Thyroid gland (tissue), 4 donors: ENCODE results near the gene PAMR1. TPM values are rescaled to one million over a fixed set of nuclear protein-coding genes. Genes with fewer than 3 reads are reported as not detected.

Source experiments
- DNase-seq, 2 donors: peaks; one replicate each; pipeline ENCODE4 v3.0.0-alpha.2; 2019
- H3K27ac ChIP-seq, 3 donors: fragments of 200-600 bp; sonication (generic); 1 replicate in 2 of 3; 2 replicates in 1 of 3; pipeline ENCODE4 v1.5.1; 2016 to 2019; ENCODE audit warnings: mild to moderate bottlenecking in 1 of 3, moderate library complexity in 1 of 3
- H3K27me3 ChIP-seq: fragments of 200-600 bp; sonication (generic); one replicate; pipeline ENCODE4 v1.5.1; 2019
- H3K36me3 ChIP-seq, 2 donors: fragments of 200-600 bp; sonication (generic); one replicate each; pipeline ENCODE4 v1.5.1; 2016 to 2019
- H3K4me1 ChIP-seq, 2 donors: fragments of 200-600 bp; sonication (generic); one replicate each; pipeline ENCODE4 v1.5.1; 2017 to 2019
- H3K4me3 ChIP-seq, 3 donors: fragments of 200-600 bp; sonication (generic); replicated peaks in 1 of 3; 1 replicate in 2 of 3; 2 replicates in 1 of 3; pipeline ENCODE4 v1.5.1; 2016; ENCODE audit warnings: mild to moderate bottlenecking in 1 of 3
- H3K9me3 ChIP-seq: fragments of 200-600 bp; sonication (generic); one replicate; pipeline ENCODE4 v1.5.1; 2017
- POLR2A ChIP-seq, 2 donors: fragments of 450-650 bp; IDR thresholded peaks; one replicate each; pipeline ENCODE4 v1.6.1; 2017; ENCODE audit warnings: antibody characterized with exemption in 2 of 2, mild to moderate bottlenecking in 2 of 2, moderate library complexity in 1 of 2
- WGBS, 2 donors: methylation state at CpG; one replicate each; pipeline ENCODE4 v1.1.5; 2017; 5-methylcytosine and 5-hydroxymethylcytosine counted together
- intact Hi-C: fragments of 100-400 bp; cut with DNase I; formaldehyde crosslinking; loops from one replicate; pipeline ENCODE4 v1.15.1; 2023
- total RNA-seq, 4 donors: library from RNA; depleted of rRNA; stranded (reverse); fragments of >200 nt; gene quantifications; one replicate each; pipeline ENCODE4 v1.2.3, GENCODE V29; 2016
- TF ChIP-seq, protein P1 (sequence below), 6 experiments: fragments of 200-600 bp in 3 of 6; fragments of 450-650 bp in 3 of 6; sonication (generic) in 3 of 6; IDR thresholded peaks; one replicate each; pipeline ENCODE4 v1.5.1; 2016 to 2019; ENCODE audit warnings: antibody characterized with exemption in 6 of 6, mild to moderate bottlenecking in 2 of 6, inconsistent platforms in 1 of 6, moderate library complexity in 1 of 6

Gene PAMR1
- total RNA-seq, 4 donors from 2014 or later = 1.2 to 16.4 (median 4.3) TPM

DNA sequence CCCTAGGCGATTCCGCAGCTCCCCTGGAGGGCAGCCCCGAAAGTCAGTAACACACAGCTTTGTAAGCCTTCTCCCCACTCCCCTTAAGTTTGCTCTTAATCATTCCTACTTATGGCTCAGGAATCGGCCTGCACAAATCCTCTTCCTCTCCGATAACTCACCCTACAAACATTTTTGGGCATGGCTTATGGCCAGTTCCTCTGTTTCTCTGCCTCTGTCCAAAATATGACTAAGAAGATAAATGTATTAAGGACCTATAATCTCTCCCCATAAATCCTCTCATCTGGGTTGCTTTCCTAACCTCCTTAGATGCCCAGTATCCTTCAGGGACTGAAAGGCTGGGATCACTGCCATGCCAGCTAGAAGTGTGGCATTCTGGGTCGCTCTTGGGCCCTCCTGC is 41.0 kb downstream of the PAMR1 start:
- H3K36me3 ChIP-seq = no peaks in the 10 kb centered on the region
- peaks cover 20 to 28% of the 10 kb centered on the region in 2 donors for H3K4me1 ChIP-seq
- WGBS, 2 donors = 90 to 93% methylated on average over 6 of the region's 6 CpGs
- no peak overlapping the region for H3K4me3 ChIP-seq
- TF ChIP-seq, protein P1, sequence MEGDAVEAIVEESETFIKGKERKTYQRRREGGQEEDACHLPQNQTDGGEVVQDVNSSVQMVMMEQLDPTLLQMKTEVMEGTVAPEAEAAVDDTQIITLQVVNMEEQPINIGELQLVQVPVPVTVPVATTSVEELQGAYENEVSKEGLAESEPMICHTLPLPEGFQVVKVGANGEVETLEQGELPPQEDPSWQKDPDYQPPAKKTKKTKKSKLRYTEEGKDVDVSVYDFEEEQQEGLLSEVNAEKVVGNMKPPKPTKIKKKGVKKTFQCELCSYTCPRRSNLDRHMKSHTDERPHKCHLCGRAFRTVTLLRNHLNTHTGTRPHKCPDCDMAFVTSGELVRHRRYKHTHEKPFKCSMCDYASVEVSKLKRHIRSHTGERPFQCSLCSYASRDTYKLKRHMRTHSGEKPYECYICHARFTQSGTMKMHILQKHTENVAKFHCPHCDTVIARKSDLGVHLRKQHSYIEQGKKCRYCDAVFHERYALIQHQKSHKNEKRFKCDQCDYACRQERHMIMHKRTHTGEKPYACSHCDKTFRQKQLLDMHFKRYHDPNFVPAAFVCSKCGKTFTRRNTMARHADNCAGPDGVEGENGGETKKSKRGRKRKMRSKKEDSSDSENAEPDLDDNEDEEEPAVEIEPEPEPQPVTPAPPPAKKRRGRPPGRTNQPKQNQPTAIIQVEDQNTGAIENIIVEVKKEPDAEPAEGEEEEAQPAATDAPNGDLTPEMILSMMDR (IDR thresholded peaks at IDR 0.05) = no peak
- no peak for TF ChIP-seq POLR2A (IDR thresholded peaks at IDR 0.05)
- intact Hi-C loops = no loop called here
- no peak overlapping the region for H3K27ac ChIP-seq
- H3K9me3 ChIP-seq = no peaks in the 10 kb centered on the region
- H3K27me3 ChIP-seq = no peaks in the 10 kb centered on the region
- DNase-seq = no peak

DNA sequence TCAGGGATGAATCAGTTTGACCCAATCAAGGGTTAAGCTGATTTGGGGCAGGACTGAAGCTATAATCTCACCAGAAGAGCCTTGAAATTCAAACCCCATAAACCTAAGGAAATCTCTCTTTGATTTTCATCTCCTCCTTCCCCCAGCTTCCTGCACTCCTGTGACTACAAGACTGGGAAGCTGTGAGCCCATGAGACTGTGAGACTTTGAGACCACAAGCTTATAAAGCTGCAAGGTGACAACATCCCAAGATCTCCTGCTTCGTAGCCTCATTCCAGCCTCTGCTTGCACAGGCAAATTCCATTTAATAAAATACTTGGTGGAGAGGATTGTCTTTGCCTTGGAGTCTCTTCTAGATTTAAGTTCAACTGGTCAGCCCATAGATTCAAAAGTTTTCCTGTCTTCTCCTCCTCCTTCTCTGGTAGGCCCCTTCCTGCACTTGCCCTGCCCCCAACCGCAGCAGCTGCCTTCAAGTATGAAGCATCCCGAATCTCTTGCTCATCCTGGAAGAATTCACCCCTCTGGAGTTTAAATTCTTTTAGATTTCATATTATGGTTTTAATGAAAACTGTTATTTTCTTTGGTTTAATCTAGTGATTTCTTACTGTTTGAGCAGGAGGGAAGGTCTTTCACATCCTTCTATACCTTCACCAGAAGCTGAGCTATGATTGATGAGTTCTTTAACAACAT is 42.1 kb downstream of the PAMR1 start:
- no peak overlapping the region for H3K4me3 ChIP-seq
- H3K27me3 ChIP-seq = no peaks in the 10 kb centered on the region
- H3K9me3 ChIP-seq = no peaks in the 10 kb centered on the region
- WGBS, 2 donors = 93 to 96% methylated on average over 3 of the region's 3 CpGs
- DNase-seq = no peak
- H3K4me1 ChIP-seq = peaks cover 29 to 33% of the 10 kb centered on the region in 2 donors
- no peak overlapping the region for H3K27ac ChIP-seq
- intact Hi-C loops = no loop called here
- TF ChIP-seq POLR2A (IDR thresholded peaks at IDR 0.05) = no peak
- TF ChIP-seq, protein P1 (IDR thresholded peaks at IDR 0.05) = no peak
- no peaks in the 10 kb centered on the region for H3K36me3 ChIP-seq

DNA sequence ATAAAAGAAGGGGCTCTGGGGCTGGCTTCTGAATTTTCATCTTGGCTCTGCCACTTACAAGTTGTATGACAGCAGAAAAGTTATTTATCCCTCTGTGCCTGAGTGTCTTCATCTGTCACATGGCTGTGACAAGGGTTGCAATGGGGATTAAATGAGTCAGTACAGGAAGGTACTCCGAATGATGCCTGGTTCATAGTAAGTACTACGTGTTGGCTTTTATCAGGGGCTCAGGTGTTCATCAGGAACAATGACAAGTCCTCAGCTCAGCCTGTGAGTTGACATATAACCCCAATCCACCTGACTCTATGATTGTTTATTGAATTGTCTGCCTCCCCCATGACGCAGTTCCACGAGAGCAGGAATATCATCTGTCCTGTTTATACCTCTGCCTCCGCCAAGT is 45.7 kb downstream of the PAMR1 start:
- intact Hi-C loops = no loop called here
- no peak for TF ChIP-seq POLR2A (IDR thresholded peaks at IDR 0.05)
- TF ChIP-seq, protein P1 (IDR thresholded peaks at IDR 0.05) = no peak
- Histone ChIP-seq H3K27ac (no peak overlapping the region), H3K36me3 (no peaks in the 10 kb centered on the region), H3K27me3 (no peaks in the 10 kb centered on the region), H3K9me3 (no peaks in the 10 kb centered on the region), H3K4me3 (no peak overlapping the region), H3K4me1 (peaks cover 7 to 9% of the 10 kb centered on the region in 2 donors)
- 95 to 96% methylated on average over 5 of the region's 5 CpGs for WGBS, 2 donors
- no peak for DNase-seq

DNA sequence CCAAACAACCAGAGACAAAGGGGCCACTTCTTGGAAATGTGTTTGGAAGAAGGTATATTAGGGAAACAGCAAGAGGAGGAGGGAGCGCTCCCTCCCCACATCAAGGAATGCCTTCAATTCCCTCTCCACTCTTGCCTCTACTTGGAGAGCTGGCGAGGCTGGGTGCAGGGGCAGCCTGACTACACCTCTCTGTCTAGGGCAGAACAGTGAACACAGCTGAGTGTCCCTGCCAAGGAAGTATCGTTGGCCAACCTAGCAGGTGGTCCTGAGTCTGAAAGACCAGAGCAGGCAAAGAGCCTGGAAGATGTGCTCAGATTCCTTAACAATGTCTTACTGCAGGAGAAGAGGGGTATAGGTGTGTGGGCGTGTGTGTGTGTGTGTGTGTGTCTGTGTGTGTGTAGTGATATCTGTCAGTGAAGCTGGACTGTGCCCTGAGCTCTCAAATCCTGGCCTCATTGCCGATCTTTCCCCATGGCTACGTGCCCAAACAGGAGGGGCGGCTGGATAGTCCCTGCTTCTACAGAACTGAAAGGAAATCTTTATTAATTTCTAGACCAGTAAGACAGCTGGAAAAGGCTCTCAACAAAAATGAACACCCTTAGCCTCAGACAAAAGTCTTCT is 46.8 kb downstream of the PAMR1 start:
- no peak overlapping the region for H3K4me3 ChIP-seq
- no peaks in the 10 kb centered on the region for H3K27me3 ChIP-seq
- no peak overlapping the region for H3K27ac ChIP-seq
- intact Hi-C loops = no loop called here
- no peaks in the 10 kb centered on the region for H3K9me3 ChIP-seq
- peaks cover 7 to 9% of the 10 kb centered on the region in 2 donors for H3K4me1 ChIP-seq
- DNase-seq = peak; percentile 66 to 79
- TF ChIP-seq, protein P1 (IDR thresholded peaks at IDR 0.05) = no peak
- no peak for TF ChIP-seq POLR2A (IDR thresholded peaks at IDR 0.05)
- H3K36me3 ChIP-seq = no peaks in the 10 kb centered on the region
- WGBS, 2 donors = 25 to 31% methylated on average over 7 of the region's 7 CpGs

DNA sequence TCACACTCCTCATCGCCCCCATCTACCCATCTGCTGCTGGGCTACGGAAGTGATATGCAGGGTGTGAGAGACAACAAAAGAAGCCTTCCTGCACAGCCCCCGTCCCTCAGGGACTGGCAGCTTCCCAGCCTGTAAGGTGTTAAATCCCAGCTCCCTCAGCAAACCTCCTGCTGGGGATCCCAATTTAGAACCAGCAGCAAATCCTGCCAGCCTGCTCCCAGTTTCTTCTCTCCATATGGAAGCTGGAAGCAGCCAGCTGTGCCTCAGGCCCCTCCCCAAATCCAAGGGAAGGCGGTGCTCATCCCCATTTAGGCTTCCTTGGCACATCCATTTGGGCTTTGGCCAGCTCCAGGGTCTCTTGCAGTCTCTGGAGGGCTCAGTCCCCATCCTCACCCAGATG is 47.5 kb downstream of the PAMR1 start:
- no peak overlapping the region for H3K27ac ChIP-seq
- intact Hi-C loops = no loop called here
- 78 to 80% methylated on average over 4 of the region's 4 CpGs for WGBS, 2 donors
- peaks cover 7 to 9% of the 10 kb centered on the region in 2 donors for H3K4me1 ChIP-seq
- no peaks in the 10 kb centered on the region for H3K27me3 ChIP-seq
- H3K36me3 ChIP-seq = no peaks in the 10 kb centered on the region
- TF ChIP-seq POLR2A (IDR thresholded peaks at IDR 0.05) = no peak
- DNase-seq = no peak
- H3K9me3 ChIP-seq = no peaks in the 10 kb centered on the region
- no peak overlapping the region for H3K4me3 ChIP-seq
